Measurements from ENCODE around the gene OSM.

- TF ChIP-seq CTCF (IDR thresholded peaks at IDR 0.05) (no peak), POLR2A (IDR thresholded peaks at IDR 0.05) (peak in 1 of 3 donors; percentile 8)
Observed at GRCh38 chr22:30288419-30289140, 21.9 kb upstream of the OSM start.

All from body of pancreas (tissue), 4 donors.